Gastrocnemius medialis (tissue), 4 donors: Measurements from ENCODE around the gene MEPCE.

Experiments used
- CTCF ChIP-seq, 5 experiments: fragments of 450-650 bp in 3 of 5; fragments of 200-600 bp in 2 of 5; sonication (generic) in 2 of 5; IDR thresholded peaks in 4 of 5; conservative IDR thresholded peaks in 1 of 5; 1 replicate in 4 of 5; 2 replicates in 1 of 5; pipeline ENCODE4 v1.5.1; 2016 to 2019; ENCODE audit warnings: antibody characterized with exemption in 5 of 5, mild to moderate bottlenecking in 3 of 5, moderate library complexity in 3 of 5
- POLR2A ChIP-seq, 2 donors: fragments of 450-650 bp; IDR thresholded peaks; one replicate each; pipeline ENCODE4 v1.6.1; 2017; ENCODE audit warnings: antibody characterized with exemption in 2 of 2, mild to moderate bottlenecking in 2 of 2, moderate library complexity in 2 of 2

GRCh38 chr7:100434297-100435144 lies 4.9 kb downstream of the MEPCE start:
- no peak for TF ChIP-seq CTCF (IDR thresholded peaks at IDR 0.05 in 4 of 5, conservative IDR thresholded peaks at IDR 0.05 in 1 of 5)
- no peak for TF ChIP-seq POLR2A (IDR thresholded peaks at IDR 0.05)
